HG02571 (cell line): ENCODE results near the gene LRRC8E.
"Not testable (repeated sequence)": the region's sequence is repeated elsewhere in the genome, so short reads cannot be mapped to it uniquely, and the experiment has no call there.

Experiments used
- ATAC-seq: cut with Tn5 transposase; IDR thresholded peaks from one replicate; pipeline ENCODE4 v1.9.1; 2021; ENCODE audit warnings: mild to moderate bottlenecking, moderate library complexity; ENCODE audit not compliant: unreplicated experiment

LRRC8E gene

GRCh38 chr19:7907122-7907521 lies 18.8 kb downstream of the LRRC8E start:
- ATAC-seq, result no peak

- ATAC-seq, result no peak
Measured at GRCh38 chr19:7907544-7907943, 19.2 kb downstream of the LRRC8E start.

- ATAC-seq, result no peak
Measured at GRCh38 chr19:7908078-7908699, 19.9 kb downstream of the LRRC8E start.

- ATAC-seq, result no peak
Measured at GRCh38 chr19:7908742-7909461, 20.6 kb downstream of the LRRC8E start.

- no peak for ATAC-seq
Measured at GRCh38 chr19:7909471-7910067, 21.3 kb downstream of the LRRC8E start.

GRCh38 chr19:7910321-7911161 lies 22.2 kb downstream of the LRRC8E start:
- no peak for ATAC-seq

GRCh38 chr19:7911508-7912143 lies 23.3 kb downstream of the LRRC8E start:
- no peak for ATAC-seq

GRCh38 chr19:7912144-7912696 lies 23.9 kb downstream of the LRRC8E start:
- no peak for ATAC-seq

GRCh38 chr19:7912697-7913564 lies 24.6 kb downstream of the LRRC8E start:
- no peak for ATAC-seq

GRCh38 chr19:7913652-7914051 lies 25.3 kb downstream of the LRRC8E start:
- no peak for ATAC-seq

- ATAC-seq, result no peak
Measured at GRCh38 chr19:7914099-7914498, 25.8 kb downstream of the LRRC8E start.

- ATAC-seq, result no peak
Measured at GRCh38 chr19:7914598-7915045, 26.3 kb downstream of the LRRC8E start, which contains the start of gene TGFBR3L. Gene TGFBR3L (plus strand): TSS chr19:7914830.

GRCh38 chr19:7915250-7916102 lies 27.2 kb downstream of the LRRC8E start:
- ATAC-seq, result no peak

- ATAC-seq, result no peak
Measured at GRCh38 chr19:7916103-7916954, 28.0 kb downstream of the LRRC8E start.

- no peak for ATAC-seq
Measured at GRCh38 chr19:7916955-7917266, 28.6 kb downstream of the LRRC8E start.

GRCh38 chr19:7917267-7918061 lies 29.2 kb downstream of the LRRC8E start:
- ATAC-seq, result no peak

GRCh38 chr19:7918062-7918614 lies 29.8 kb downstream of the LRRC8E start:
- ATAC-seq, result not testable (repeated sequence)
